GM12878 (cell line): ENCODE measurements around the gene TSHR. TPM values are rescaled to one million over a fixed set of nuclear protein-coding genes. Genes with fewer than 3 reads are reported as not detected.
A peak's percentile ranks its signal among the peaks of the same experiment; 100 is the strongest.

Experiments
- ATF7 ChIP-seq: fragments of 450-650 bp; IDR thresholded peaks from 2 replicates; pipeline ENCODE4 v1.6.1; 2016; ENCODE audit warnings: low read depth, mild to moderate bottlenecking
- BMI1 ChIP-seq: fragments of 450-650 bp; IDR thresholded peaks from 2 replicates; pipeline ENCODE4 v1.6.1; 2016; ENCODE audit warnings: mild to moderate bottlenecking, moderate library complexity, borderline replicate concordance
- CBX3 ChIP-seq: fragments of 200-600 bp; sonication (generic); IDR thresholded peaks from 2 replicates; pipeline ENCODE4 v1.6.1; 2016; ENCODE audit warnings: low read depth, borderline replicate concordance
- EGR1 ChIP-seq, 2 experiments: IDR thresholded peaks; 1 replicate in 1 of 2; 2 replicates in 1 of 2; pipeline ENCODE4 v1.6.1; 2011 to 2012; ENCODE audit warnings: low read depth in 2 of 2, low read length in 2 of 2, borderline replicate concordance in 1 of 2, mild to moderate bottlenecking in 1 of 2, moderate library complexity in 1 of 2
- ETV6 ChIP-seq, 2 experiments: fragments of 450-650 bp in 1 of 2; IDR thresholded peaks in 1 of 2; conservative IDR thresholded peaks in 1 of 2; 2 replicates each; pipeline ENCODE4 v1.6.1; 2014; ENCODE audit warnings: antibody characterized with exemption in 1 of 2, borderline replicate concordance in 1 of 2, low read depth in 1 of 2, mild to moderate bottlenecking in 1 of 2, moderate library complexity in 1 of 2
- IKZF1 ChIP-seq: fragments of 450-650 bp; conservative IDR thresholded peaks from 2 replicates; pipeline ENCODE4 v1.6.1; 2017; ENCODE audit warnings: antibody characterized with exemption, mild to moderate bottlenecking
- MEF2A ChIP-seq: IDR thresholded peaks from 2 replicates; pipeline ENCODE4 v1.6.1; 2011; ENCODE audit warnings: low read depth, mild to moderate bottlenecking, low read length, moderate library complexity; ENCODE audit not compliant: insufficient read depth
- MEF2B ChIP-seq: fragments of 450-650 bp; IDR thresholded peaks from 2 replicates; pipeline ENCODE4 v1.6.1; 2018; ENCODE audit warnings: mild to moderate bottlenecking, moderate library complexity; ENCODE audit not compliant: partially characterized antibody, poor library complexity, severe bottlenecking
- NRF1 ChIP-seq: conservative IDR thresholded peaks from 2 replicates; pipeline ENCODE4 v1.6.1; 2011; ENCODE audit warnings: mild to moderate bottlenecking, low read depth, low read length, improper control_type of control experiment
- POU2F2 ChIP-seq: IDR thresholded peaks from 3 replicates; pipeline ENCODE4 v1.6.1; 2011; ENCODE audit warnings: low read depth, mild to moderate bottlenecking, low read length, borderline replicate concordance
- RFX5 ChIP-seq: IDR thresholded peaks from 2 replicates; pipeline ENCODE4 v1.6.1; 2011; ENCODE audit warnings: low read depth, low read length, improper control_type of control experiment
- SIX5 ChIP-seq: IDR thresholded peaks from 2 replicates; pipeline ENCODE4 v1.6.1; 2011; ENCODE audit warnings: mild to moderate bottlenecking, low read depth, low read length, moderate library complexity; ENCODE audit not compliant: severe bottlenecking
- SP1 ChIP-seq: IDR thresholded peaks from one replicate; pipeline ENCODE4 v1.6.1; 2011; ENCODE audit warnings: low read depth, low read length
- SREBF1 ChIP-seq: IDR thresholded peaks from 2 replicates; pipeline ENCODE4 v1.6.1; 2012; ENCODE audit warnings: mild to moderate bottlenecking, low read length
- TAF1 ChIP-seq: IDR thresholded peaks from 2 replicates; pipeline ENCODE4 v1.6.1; 2011; ENCODE audit warnings: mild to moderate bottlenecking, low read depth, low read length, borderline replicate concordance
- YBX1 ChIP-seq: fragments of 450-650 bp; IDR thresholded peaks from 2 replicates; pipeline ENCODE4 v1.6.1; 2016; ENCODE audit warnings: antibody characterized with exemption
- ZNF24 ChIP-seq: fragments of 450-650 bp; IDR thresholded peaks from 2 replicates; pipeline ENCODE4 v1.6.1; 2017; ENCODE audit warnings: antibody characterized with exemption, mild to moderate bottlenecking
- polyA plus RNA-seq, 11 experiments: library from polyadenylated mRNA; depleted of rRNA in 4 of 11; unstranded in 6 of 11; stranded (reverse) in 5 of 11; fragments of >200 nt; fragmentation: Nextera tagmentation in 4 of 11; fragmentation: Illumina TruSeq in 1 of 11; extraction: Ambion mirVana in 4 of 11; extraction: Trizol in 1 of 11; gene quantifications; 1 replicate in 1 of 11; 2 replicates in 10 of 11; pipeline versions ENCODE4 v1.2.1 to v1.2.3, GENCODE V29; 2011 to 2016; ENCODE audit warnings: inconsistent platforms in 2 of 11, missing spikeins in 2 of 11, low read depth in 1 of 11
- total RNA-seq, 4 experiments: library from RNA; depleted of rRNA in 3 of 4; stranded (reverse); fragments of >200 nt in 3 of 4; fragmentation: Illumina TruSeq in 1 of 4; extraction: Trizol in 1 of 4; gene quantifications; 2 replicates each; pipeline versions ENCODE4 v1.2.1 to v1.2.3, GENCODE V29; 2013 to 2021
- TF ChIP-seq, protein P1 (sequence below): fragments of 150-350 bp; IDR thresholded peaks from 2 replicates; pipeline ENCODE4 v1.6.1; 2016; ENCODE audit warnings: low read depth, low read length
- TF ChIP-seq, protein P2 (sequence below): IDR thresholded peaks from 2 replicates; pipeline ENCODE4 v1.6.1; 2012; ENCODE audit warnings: low read depth, low read length, improper control_type of control experiment
- TF ChIP-seq, protein P3 (sequence below): fragments of 450-650 bp; IDR thresholded peaks from 2 replicates; pipeline ENCODE4 v1.6.1; 2018; ENCODE audit warnings: mild to moderate bottlenecking, low read depth, moderate library complexity; ENCODE audit not compliant: partially characterized antibody
- TF ChIP-seq, protein P4 (sequence below): fragments of 450-650 bp; IDR thresholded peaks from 2 replicates; pipeline ENCODE4 v1.6.1; 2016; ENCODE audit warnings: mild to moderate bottlenecking

Gene TSHR
- total and polyA plus RNA-seq, 10 of the 15 experiments (the other 5 are each of a cell fraction or from before 2014, with no cell fraction given): 0.06 to 0.31 TPM; not detected in 8

DNA sequence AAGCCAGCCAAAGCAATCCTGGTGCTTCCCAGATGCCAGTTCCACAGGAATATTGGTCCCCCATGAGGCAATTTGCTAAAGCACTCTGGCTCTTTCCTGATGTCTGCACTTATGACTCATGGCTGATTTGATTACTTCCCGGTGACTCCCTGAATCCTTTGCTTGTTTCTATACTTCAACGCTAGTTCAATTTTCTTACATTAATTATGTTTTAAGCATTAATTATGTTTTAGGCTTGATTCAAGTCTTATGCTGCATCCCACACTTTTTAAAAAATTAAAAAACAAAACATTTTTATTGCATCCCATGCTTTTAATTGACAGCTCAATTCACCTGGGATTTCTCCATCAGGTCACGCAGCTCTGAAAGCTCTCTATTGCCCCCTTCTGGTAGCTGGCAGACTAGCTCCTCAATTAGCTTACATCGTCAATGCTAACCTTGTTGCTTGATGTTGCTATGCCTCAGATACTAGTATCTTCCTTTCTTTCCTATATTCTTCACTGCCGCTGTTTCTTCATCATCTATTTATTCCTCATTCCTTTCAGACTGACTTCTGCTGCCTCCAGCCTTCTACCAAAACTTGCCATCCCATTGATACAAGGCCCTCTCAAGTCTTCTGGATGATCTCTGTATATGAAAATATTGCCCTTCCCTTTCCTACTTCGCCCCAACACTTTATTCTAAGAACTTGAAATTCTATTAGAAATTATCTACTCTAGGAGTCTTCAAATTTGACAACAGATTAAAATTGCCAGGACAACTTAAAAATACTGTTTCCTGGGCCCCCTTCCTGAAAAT, 32.0 kb downstream of the TSHR start (continued):
- TF ChIP-seq, protein P1, sequence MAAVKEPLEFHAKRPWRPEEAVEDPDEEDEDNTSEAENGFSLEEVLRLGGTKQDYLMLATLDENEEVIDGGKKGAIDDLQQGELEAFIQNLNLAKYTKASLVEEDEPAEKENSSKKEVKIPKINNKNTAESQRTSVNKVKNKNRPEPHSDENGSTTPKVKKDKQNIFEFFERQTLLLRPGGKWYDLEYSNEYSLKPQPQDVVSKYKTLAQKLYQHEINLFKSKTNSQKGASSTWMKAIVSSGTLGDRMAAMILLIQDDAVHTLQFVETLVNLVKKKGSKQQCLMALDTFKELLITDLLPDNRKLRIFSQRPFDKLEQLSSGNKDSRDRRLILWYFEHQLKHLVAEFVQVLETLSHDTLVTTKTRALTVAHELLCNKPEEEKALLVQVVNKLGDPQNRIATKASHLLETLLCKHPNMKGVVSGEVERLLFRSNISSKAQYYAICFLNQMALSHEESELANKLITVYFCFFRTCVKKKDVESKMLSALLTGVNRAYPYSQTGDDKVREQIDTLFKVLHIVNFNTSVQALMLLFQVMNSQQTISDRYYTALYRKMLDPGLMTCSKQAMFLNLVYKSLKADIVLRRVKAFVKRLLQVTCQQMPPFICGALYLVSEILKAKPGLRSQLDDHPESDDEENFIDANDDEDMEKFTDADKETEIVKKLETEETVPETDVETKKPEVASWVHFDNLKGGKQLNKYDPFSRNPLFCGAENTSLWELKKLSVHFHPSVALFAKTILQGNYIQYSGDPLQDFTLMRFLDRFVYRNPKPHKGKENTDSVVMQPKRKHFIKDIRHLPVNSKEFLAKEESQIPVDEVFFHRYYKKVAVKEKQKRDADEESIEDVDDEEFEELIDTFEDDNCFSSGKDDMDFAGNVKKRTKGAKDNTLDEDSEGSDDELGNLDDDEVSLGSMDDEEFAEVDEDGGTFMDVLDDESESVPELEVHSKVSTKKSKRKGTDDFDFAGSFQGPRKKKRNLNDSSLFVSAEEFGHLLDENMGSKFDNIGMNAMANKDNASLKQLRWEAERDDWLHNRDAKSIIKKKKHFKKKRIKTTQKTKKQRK: no peak
- TF ChIP-seq TAF1 (no peak), EGR1 (IDR thresholded peaks at IDR 0.05; ENCODE audit: borderline replicate concordance in 1 of 2, low read depth in 2 of 2, low read length in 2 of 2) (no peak), ETV6 (conservative IDR thresholded peaks at IDR 0.05 in 1 of 2, IDR thresholded peaks at IDR 0.05 in 1 of 2; ENCODE audit: borderline replicate concordance in 1 of 2, low read depth in 1 of 2) (no peak), NRF1 (no peak), MEF2B (peak; percentile 66), POU2F2 (0 out of 3 replicates have a peak, but pooled peaks have one; percentile 19), ATF7 (no peak), MEF2A (no peak), CBX3 (no peak), SIX5 (no peak), BMI1 (no peak), IKZF1 (no peak), SREBF1 (no peak), YBX1 (no peak), SP1 (no peak), ZNF24 (no peak), RFX5 (no peak)
- TF ChIP-seq, protein P2, sequence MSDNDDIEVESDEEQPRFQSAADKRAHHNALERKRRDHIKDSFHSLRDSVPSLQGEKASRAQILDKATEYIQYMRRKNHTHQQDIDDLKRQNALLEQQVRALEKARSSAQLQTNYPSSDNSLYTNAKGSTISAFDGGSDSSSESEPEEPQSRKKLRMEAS: no peak
- TF ChIP-seq, protein P3, sequence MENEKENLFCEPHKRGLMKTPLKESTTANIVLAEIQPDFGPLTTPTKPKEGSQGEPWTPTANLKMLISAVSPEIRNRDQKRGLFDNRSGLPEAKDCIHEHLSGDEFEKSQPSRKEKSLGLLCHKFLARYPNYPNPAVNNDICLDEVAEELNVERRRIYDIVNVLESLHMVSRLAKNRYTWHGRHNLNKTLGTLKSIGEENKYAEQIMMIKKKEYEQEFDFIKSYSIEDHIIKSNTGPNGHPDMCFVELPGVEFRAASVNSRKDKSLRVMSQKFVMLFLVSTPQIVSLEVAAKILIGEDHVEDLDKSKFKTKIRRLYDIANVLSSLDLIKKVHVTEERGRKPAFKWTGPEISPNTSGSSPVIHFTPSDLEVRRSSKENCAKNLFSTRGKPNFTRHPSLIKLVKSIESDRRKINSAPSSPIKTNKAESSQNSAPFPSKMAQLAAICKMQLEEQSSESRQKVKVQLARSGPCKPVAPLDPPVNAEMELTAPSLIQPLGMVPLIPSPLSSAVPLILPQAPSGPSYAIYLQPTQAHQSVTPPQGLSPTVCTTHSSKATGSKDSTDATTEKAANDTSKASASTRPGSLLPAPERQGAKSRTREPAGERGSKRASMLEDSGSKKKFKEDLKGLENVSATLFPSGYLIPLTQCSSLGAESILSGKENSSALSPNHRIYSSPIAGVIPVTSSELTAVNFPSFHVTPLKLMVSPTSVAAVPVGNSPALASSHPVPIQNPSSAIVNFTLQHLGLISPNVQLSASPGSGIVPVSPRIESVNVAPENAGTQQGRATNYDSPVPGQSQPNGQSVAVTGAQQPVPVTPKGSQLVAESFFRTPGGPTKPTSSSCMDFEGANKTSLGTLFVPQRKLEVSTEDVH: no peak
- TF ChIP-seq, protein P4, sequence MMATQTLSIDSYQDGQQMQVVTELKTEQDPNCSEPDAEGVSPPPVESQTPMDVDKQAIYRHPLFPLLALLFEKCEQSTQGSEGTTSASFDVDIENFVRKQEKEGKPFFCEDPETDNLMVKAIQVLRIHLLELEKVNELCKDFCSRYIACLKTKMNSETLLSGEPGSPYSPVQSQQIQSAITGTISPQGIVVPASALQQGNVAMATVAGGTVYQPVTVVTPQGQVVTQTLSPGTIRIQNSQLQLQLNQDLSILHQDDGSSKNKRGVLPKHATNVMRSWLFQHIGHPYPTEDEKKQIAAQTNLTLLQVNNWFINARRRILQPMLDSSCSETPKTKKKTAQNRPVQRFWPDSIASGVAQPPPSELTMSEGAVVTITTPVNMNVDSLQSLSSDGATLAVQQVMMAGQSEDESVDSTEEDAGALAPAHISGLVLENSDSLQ: peak; percentile 81
